ENCODE results near the gene PCSK6.

PCSK6 gene

GRCh38 chr15:101448336-101448735, 41.2 kb downstream of the PCSK6 start:
- DNase-seq (no peak), ATAC-seq (no peak)
- Mint-ChIP-seq H3K4me1 (peaks cover 17% of the 10 kb centered on the region), H3K9me3 (peaks cover 3% of the 10 kb centered on the region), H3K27ac (no peak overlapping the region), H3K36me3 (ENCODE audit: low read depth) (no peaks in the 10 kb centered on the region), H3K27me3 (peaks cover 20% of the 10 kb centered on the region), H3K4me3 (no peak overlapping the region)

DNA sequence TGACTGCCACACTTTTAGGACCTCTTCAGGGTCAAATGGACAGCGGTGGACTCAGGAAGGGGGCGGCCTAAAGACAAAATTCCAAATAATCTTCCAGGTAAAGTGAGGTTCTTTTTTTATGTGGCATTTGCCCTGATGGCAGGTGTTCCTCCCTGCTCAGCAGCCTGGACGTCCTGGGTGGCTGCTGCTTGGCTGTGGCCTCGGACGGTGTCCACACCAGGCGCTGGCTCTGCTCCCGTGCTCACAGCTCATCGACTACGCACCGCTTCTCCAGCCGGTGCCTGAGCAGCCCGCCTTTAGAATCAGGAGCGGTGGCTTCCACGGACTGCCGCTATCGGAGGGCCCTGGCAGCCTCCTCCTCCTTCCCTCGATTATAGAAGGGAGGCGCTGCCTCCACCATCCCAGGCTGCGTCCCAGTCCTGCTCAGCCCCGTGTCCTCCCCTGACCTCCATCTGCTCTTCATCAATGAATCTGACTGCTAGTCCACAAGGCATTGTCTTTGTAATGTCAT, 41.9 kb downstream of the PCSK6 start:
- H3K9me3 Mint-ChIP-seq, result peaks cover 3% of the 10 kb centered on the region

GRCh38 chr15:101447168-101447533, 42.4 kb downstream of the PCSK6 start:
- ATAC-seq (no peak), DNase-seq (no peak)
- Mint-ChIP-seq H3K4me1 (peaks cover 17% of the 10 kb centered on the region), H3K27me3 (peaks cover 18% of the 10 kb centered on the region), H3K9me3 (peaks cover 3% of the 10 kb centered on the region), H3K27ac (no peak overlapping the region), H3K4me3 (no peak overlapping the region), H3K36me3 (ENCODE audit: low read depth) (no peaks in the 10 kb centered on the region)

More for the DNA sequence above, 41.9 kb downstream of the PCSK6 start:
- ATAC-seq (no peak), DNase-seq (no peak)
- Mint-ChIP-seq H3K4me3 (no peak overlapping the region), H3K27ac (no peak overlapping the region), H3K27me3 (peaks cover 20% of the 10 kb centered on the region), H3K36me3 (ENCODE audit: low read depth) (no peaks in the 10 kb centered on the region), H3K4me1 (peaks cover 17% of the 10 kb centered on the region)

DNA sequence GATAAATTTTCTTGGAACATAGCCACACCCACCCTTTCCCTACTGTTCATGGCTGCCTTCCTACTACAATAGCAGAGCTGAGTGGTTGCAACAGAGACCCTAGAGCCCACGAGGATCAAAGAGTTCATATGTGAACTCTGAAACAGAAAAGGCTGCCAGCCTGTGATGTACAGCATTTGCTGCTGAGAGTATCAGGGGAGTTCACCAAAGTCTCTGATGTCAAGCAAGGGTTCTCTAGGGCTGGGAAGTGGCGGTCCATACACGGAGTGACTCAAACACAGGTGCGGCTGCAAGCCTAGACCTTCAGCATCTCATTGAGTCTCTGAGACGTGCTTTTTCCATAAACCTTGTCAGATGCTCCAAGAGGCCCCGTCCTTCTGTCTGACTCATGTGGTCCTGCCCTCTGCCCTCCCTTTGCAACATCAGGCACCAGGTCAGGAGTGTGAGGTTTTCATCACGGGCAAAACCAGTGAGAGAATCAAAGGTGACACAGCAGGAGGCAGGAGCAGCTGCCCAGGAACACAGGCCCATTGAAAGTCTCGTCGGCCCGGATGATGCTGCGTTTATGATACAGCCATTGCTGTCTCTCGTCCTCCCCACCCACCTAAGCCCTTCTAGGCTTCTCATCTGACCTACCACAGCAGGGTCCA, 42.9 kb downstream of the PCSK6 start:
- H3K27me3 Mint-ChIP-seq, result peaks cover 15% of the 10 kb centered on the region
- H3K9me3 Mint-ChIP-seq, result peaks cover 3% of the 10 kb centered on the region
- no peaks in the 10 kb centered on the region for H3K36me3 Mint-ChIP-seq (ENCODE audit: low read depth)
- H3K27ac Mint-ChIP-seq, result peak overlapping the region; percentile 76
- DNase-seq (peak; percentile 18), ATAC-seq (peak; percentile 85)
- H3K4me3 Mint-ChIP-seq, result no peak overlapping the region
- peaks cover 16% of the 10 kb centered on the region for H3K4me1 Mint-ChIP-seq

DNA sequence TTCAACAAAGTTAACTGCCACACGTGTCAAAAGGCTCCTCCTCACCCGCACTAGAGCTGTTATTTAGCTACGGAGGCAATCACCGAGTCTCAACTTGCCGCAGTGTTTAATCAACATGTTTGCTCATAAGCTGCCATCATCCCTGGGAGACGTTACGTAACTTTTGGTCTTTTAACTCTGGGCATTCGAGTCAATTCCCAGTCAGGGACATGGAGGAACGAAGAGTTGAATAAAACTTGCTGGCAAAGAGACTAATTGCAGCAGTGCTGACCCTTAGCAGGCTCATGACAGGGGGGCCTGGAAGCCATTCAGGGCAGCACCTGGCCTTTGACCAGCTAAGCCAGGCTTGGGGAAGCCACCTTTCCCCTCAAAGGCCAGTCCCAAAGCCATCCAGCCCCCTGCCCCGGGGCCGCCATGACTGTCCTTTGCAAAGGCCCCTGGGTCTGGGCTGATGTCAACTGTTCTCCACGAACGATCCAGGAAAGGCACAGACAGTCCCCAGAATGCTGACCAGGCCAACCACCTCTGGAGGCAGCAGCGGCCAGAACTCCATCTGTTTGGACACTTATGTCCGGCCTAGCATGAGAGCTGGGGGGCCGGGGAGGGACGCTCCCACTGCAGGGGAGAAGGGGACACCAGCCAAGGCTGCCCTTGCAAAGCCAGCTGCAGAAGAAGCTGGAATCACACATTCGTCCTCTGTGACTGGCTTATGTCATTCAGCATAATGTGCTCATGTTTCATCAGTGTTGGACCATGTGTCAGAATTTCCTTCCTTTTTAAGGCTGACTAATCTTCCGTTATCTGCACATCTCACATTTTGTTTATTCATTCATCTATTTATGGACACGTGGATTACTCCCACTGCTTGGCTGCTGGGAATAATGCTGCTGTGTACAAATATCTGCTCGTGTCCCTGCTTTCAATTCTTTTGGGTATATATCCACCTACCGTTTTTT, 43.7 kb downstream of the PCSK6 start:
- ATAC-seq (peak; percentile 29), DNase-seq (no peak)
- Mint-ChIP-seq H3K27me3 (peaks cover 8% of the 10 kb centered on the region), H3K36me3 (ENCODE audit: low read depth) (no peaks in the 10 kb centered on the region), H3K4me1 (peaks cover 12% of the 10 kb centered on the region), H3K9me3 (peaks cover 3% of the 10 kb centered on the region), H3K4me3 (no peak overlapping the region), H3K27ac (peak overlapping the region; percentile 76)

GRCh38 chr15:101444807-101445508, 44.5 kb downstream of the PCSK6 start:
- DNase-seq (no peak), ATAC-seq (no peak)
- H3K9me3 Mint-ChIP-seq, result peaks cover 3% of the 10 kb centered on the region
- H3K27me3 Mint-ChIP-seq, result peaks cover 3% of the 10 kb centered on the region
- no peak overlapping the region for H3K4me3 Mint-ChIP-seq
- no peaks in the 10 kb centered on the region for H3K36me3 Mint-ChIP-seq (ENCODE audit: low read depth)
- H3K4me1 Mint-ChIP-seq, result peaks cover 11% of the 10 kb centered on the region
- no peak overlapping the region for H3K27ac Mint-ChIP-seq

DNA sequence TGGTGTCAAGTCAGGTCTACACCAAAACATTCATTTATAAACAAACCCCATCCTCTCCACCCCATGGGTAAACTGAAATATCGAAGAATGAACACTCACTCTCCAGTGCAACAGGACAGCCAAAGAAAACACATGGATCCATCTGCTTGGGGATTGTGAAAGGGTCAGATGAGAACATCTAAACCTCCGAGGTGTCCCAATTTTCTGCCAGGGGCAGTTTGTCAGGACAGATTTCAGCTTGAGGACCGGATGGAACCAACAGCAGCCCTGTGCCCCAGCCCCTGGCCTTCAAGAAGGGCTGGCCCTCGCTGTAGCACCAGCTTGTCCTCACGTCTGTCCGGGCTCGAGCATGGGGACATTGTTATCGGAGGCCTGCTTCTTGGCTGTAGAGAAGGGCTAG, 45.5 kb downstream of the PCSK6 start:
- Mint-ChIP-seq H3K27ac (no peak overlapping the region), H3K27me3 (peaks cover 5% of the 10 kb centered on the region), H3K4me3 (no peak overlapping the region), H3K36me3 (ENCODE audit: low read depth) (no peaks in the 10 kb centered on the region), H3K4me1 (peaks cover 11% of the 10 kb centered on the region), H3K9me3 (peaks cover 3% of the 10 kb centered on the region)
- no peak for ATAC-seq
- no peak for DNase-seq

DNA sequence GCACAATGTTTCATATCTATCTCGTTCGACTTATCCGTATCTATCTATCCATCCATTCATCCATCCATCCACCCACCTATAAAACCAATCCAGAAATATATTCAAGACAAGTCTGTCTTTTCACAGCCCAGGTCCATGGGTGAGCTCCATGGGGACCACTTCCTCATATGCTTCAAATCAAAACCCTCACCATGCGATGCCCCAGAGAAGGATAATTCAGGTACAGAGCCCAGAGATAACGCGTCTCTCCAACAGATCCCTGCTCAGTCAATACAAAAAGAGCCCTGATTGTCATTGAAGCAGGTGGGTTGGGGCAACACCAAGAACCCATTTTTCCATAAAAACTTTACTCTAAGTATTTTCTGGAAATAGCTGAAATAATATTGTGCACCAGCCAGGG, 47.2 kb downstream of the PCSK6 start:
- Mint-ChIP-seq H3K27ac (no peak overlapping the region), H3K4me1 (peaks cover 11% of the 10 kb centered on the region), H3K36me3 (ENCODE audit: low read depth) (no peaks in the 10 kb centered on the region), H3K9me3 (peaks cover 3% of the 10 kb centered on the region), H3K27me3 (peaks cover 14% of the 10 kb centered on the region), H3K4me3 (no peak overlapping the region)
- ATAC-seq (no peak), DNase-seq (no peak)

- ATAC-seq (no peak), DNase-seq (no peak)
- no peak overlapping the region for H3K4me3 Mint-ChIP-seq
- H3K4me1 Mint-ChIP-seq, result peaks cover 8% of the 10 kb centered on the region
- H3K9me3 Mint-ChIP-seq, result peaks cover 3% of the 10 kb centered on the region
- H3K27me3 Mint-ChIP-seq, result peaks cover 14% of the 10 kb centered on the region
- H3K36me3 Mint-ChIP-seq (ENCODE audit: low read depth), result no peaks in the 10 kb centered on the region
- no peak overlapping the region for H3K27ac Mint-ChIP-seq
These were observed 47.8 kb downstream of the PCSK6 start for GRCh38 chr15:101441696-101442095.

- no peak overlapping the region for H3K4me3 Mint-ChIP-seq
- H3K4me1 Mint-ChIP-seq, result peaks cover 3% of the 10 kb centered on the region
- H3K27ac Mint-ChIP-seq, result no peak overlapping the region
These were observed 48.5 kb downstream of the PCSK6 start for GRCh38 chr15:101440846-101441590.

GRCh38 chr15:101439920-101440319, 49.6 kb downstream of the PCSK6 start:
- ATAC-seq, result no peak
- DNase-seq, result no peak

More at GRCh38 chr15:101440846-101441590, 48.5 kb downstream of the PCSK6 start:
- no peak for ATAC-seq
- DNase-seq, result no peak
- Mint-ChIP-seq H3K27me3 (peaks cover 14% of the 10 kb centered on the region), H3K36me3 (ENCODE audit: low read depth) (no peaks in the 10 kb centered on the region), H3K9me3 (peaks cover 3% of the 10 kb centered on the region)

GRCh38 chr15:101439285-101439919, 50.1 kb downstream of the PCSK6 start:
- peaks cover 14% of the 10 kb centered on the region for H3K27me3 Mint-ChIP-seq
- no peak for ATAC-seq

More at GRCh38 chr15:101439920-101440319, 49.6 kb downstream of the PCSK6 start:
- H3K4me3 Mint-ChIP-seq, result no peak overlapping the region
- H3K36me3 Mint-ChIP-seq (ENCODE audit: low read depth), result no peaks in the 10 kb centered on the region
- no peaks in the 10 kb centered on the region for H3K9me3 Mint-ChIP-seq
- no peak overlapping the region for H3K27ac Mint-ChIP-seq
- H3K27me3 Mint-ChIP-seq, result peaks cover 14% of the 10 kb centered on the region
- peaks cover 3% of the 10 kb centered on the region for H3K4me1 Mint-ChIP-seq

GRCh38 chr15:101438482-101439284, 50.8 kb downstream of the PCSK6 start:
- Mint-ChIP-seq H3K9me3 (no peaks in the 10 kb centered on the region), H3K36me3 (ENCODE audit: low read depth) (no peaks in the 10 kb centered on the region), H3K27me3 (peaks cover 14% of the 10 kb centered on the region), H3K4me1 (peaks cover 3% of the 10 kb centered on the region), H3K4me3 (no peak overlapping the region), H3K27ac (no peak overlapping the region)
- DNase-seq (no peak), ATAC-seq (no peak)

More at GRCh38 chr15:101439285-101439919, 50.1 kb downstream of the PCSK6 start:
- Mint-ChIP-seq H3K4me1 (peaks cover 3% of the 10 kb centered on the region), H3K9me3 (no peaks in the 10 kb centered on the region), H3K4me3 (no peak overlapping the region), H3K27ac (no peak overlapping the region), H3K36me3 (ENCODE audit: low read depth) (no peaks in the 10 kb centered on the region)
- DNase-seq, result no peak

Measured in activated naive CD8-positive, alpha-beta T cell treated with anti-CD3 and anti-CD28 coated beads, Interleukin-2, amount 50 U/mL, for 24 hours (primary cell).